T-helper 2 cell treated with Interferon-gamma antibody and Interleukin-4, amounts not matched to agents 5 μg/mL and 100 μg/mL, for 36 hours (primary cell): ENCODE data around the gene ZSCAN9.

Experiments used
- DNase-seq: peaks from one replicate; pipeline ENCODE4 v3.0.0; 2021; ENCODE audit warnings: low spot score
- H3K27ac Mint-ChIP-seq: one replicate; pipeline ENCODE4 v1.8.0; 2021; ENCODE audit warnings: mild to moderate bottlenecking, mixed read lengths
- H3K27me3 Mint-ChIP-seq: one replicate; pipeline ENCODE4 v1.8.0; 2021; ENCODE audit warnings: low read depth, mixed read lengths
- H3K36me3 Mint-ChIP-seq: one replicate; pipeline ENCODE4 v1.8.0; 2021; ENCODE audit warnings: low read depth, mixed read lengths
- H3K4me1 Mint-ChIP-seq: one replicate; pipeline ENCODE4 v1.8.0; 2021; ENCODE audit warnings: low read depth, mixed read lengths
- H3K4me3 Mint-ChIP-seq: one replicate; pipeline ENCODE4 v1.8.0; 2022; ENCODE audit warnings: mild to moderate bottlenecking, moderate library complexity, mixed read lengths
- H3K9me3 Mint-ChIP-seq: one replicate; pipeline ENCODE4 v1.8.0; 2021; ENCODE audit warnings: mixed read lengths

Gene ZSCAN9

GRCh38 chr6:28211840-28212509 is 13.1 kb upstream of the ZSCAN9 start:
- Mint-ChIP-seq H3K4me1 (peaks cover 39% of the 10 kb centered on the region), H3K4me3 (peak overlapping the region; percentile 83), H3K27me3 (peaks cover 89% of the 10 kb centered on the region), H3K27ac (peak overlapping the region; percentile 6), H3K9me3 (no peaks in the 10 kb centered on the region), H3K36me3 (no peaks in the 10 kb centered on the region)
- no peak for DNase-seq

DNA sequence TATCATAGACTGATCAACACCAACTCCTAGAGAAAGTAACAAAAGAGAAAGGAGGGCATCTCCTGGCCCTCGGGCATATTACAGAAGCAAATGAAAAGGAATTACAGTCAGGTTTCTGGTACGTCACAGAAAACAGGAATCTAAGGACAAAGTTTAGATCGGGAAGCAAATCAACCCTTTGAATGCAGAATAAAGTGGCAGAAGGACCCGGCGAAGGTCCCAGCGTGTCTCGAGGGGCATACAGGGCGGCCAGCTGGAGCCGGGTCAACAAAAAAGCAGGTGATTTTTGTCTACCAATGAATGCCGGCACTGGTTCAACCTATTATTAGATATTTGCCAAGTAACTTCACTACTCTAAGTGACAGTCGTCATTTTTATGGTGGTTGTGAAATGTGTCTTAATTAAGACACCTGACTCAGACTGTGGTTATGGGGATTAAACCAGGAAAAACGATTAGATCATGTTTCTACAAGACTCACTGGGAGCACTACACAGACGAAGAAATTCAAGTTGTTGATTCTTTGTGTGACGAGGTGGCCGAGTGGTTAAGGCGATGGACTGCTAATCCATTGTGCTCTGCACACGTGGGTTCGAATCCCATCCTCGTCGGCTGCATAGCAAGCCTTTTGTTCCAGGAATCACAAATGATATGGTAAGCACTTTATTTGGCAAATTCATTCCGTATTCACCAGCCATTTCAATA is 12.4 kb upstream of the ZSCAN9 start:
- Mint-ChIP-seq H3K27ac (peak overlapping the region; percentile 6), H3K9me3 (no peaks in the 10 kb centered on the region), H3K36me3 (no peaks in the 10 kb centered on the region), H3K4me1 (peaks cover 34% of the 10 kb centered on the region), H3K4me3 (peak overlapping the region; percentile 83), H3K27me3 (peaks cover 82% of the 10 kb centered on the region)
- peak; percentile 67 for DNase-seq

DNA sequence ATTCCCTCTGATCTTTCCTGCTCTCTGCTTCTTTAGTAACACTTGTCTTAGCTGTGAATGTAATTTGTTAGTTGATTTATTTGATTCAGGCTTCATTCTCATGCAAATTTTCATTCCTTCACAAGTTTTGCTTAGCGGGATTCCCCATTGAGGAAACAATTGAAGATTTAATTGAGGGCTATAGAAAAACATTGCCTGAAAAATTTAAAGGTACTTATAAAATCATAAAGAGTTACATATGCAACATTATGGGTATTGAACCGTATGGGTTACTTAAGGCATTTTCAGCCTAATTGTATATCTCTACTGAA is 11.9 kb upstream of the ZSCAN9 start:
- Mint-ChIP-seq H3K27me3 (peaks cover 79% of the 10 kb centered on the region), H3K4me1 (peaks cover 29% of the 10 kb centered on the region), H3K4me3 (peak overlapping the region; percentile 83), H3K36me3 (no peaks in the 10 kb centered on the region), H3K27ac (no peak overlapping the region), H3K9me3 (no peaks in the 10 kb centered on the region)
- no peak for DNase-seq

DNA sequence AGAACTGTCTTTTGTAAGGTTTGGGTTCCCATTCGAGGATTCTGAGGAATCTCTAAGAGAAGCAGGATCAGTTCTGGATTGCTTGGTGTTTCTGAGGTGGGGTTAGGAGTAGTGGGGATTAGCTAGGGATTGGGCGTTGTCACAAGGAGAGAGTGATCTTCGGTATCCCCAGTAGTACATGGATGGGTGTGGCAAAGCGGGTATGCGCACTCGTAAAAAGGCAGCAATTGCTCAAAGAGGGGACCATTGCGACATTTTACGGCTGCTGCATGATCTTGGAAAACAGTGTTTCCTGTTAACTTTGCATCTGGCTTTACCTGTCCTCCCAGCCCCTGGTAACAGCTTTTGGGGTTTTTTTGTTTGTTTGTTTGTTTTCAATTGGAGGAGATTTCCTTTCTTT is 9.7 kb upstream of the ZSCAN9 start:
- Mint-ChIP-seq H3K27ac (no peak overlapping the region), H3K9me3 (no peaks in the 10 kb centered on the region), H3K4me3 (peak overlapping the region; percentile 5), H3K4me1 (peaks cover 31% of the 10 kb centered on the region), H3K36me3 (no peaks in the 10 kb centered on the region), H3K27me3 (peaks cover 76% of the 10 kb centered on the region)
- no peak for DNase-seq

DNA sequence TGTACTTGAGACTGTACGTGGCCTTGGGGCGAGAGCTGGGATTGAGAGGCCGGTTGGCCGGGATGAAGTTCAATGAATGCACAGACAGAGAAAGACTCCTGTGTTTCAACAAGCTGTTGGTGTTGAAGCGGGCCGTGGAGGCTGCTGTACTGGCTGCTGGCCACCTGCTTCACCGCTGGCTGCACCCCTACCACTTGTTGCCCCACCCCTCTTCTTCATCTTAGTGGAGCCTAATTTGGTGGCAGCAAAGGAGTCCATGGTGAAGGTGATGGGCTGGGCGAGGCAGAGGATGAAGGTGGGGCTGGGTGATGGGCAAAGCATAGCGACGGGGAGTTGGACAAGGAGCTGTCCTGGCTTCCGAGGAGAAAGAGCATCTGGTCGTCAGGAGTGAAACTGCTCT is 7.2 kb upstream of the ZSCAN9 start:
- Mint-ChIP-seq H3K27me3 (peaks cover 75% of the 10 kb centered on the region), H3K4me1 (peaks cover 26% of the 10 kb centered on the region), H3K27ac (no peak overlapping the region)

GRCh38 chr6:28218312-28219248 is 6.5 kb upstream of the ZSCAN9 start:
- Mint-ChIP-seq H3K9me3 (no peaks in the 10 kb centered on the region), H3K36me3 (peaks cover 3% of the 10 kb centered on the region), H3K27ac (peak overlapping the region; percentile 31), H3K4me3 (peak overlapping the region; percentile 81), H3K27me3 (peaks cover 75% of the 10 kb centered on the region), H3K4me1 (peaks cover 24% of the 10 kb centered on the region)
- no peak for DNase-seq

More for the DNA sequence above, 7.2 kb upstream of the ZSCAN9 start:
- Mint-ChIP-seq H3K4me3 (peak overlapping the region; percentile 30), H3K9me3 (no peaks in the 10 kb centered on the region), H3K36me3 (peaks cover under 1% of the 10 kb centered on the region)
- no peak for DNase-seq

GRCh38 chr6:28220257-28221133 is 4.6 kb upstream of the ZSCAN9 start:
- Mint-ChIP-seq H3K4me3 (no peak overlapping the region), H3K27ac (no peak overlapping the region), H3K9me3 (no peaks in the 10 kb centered on the region), H3K27me3 (peaks cover 60% of the 10 kb centered on the region), H3K4me1 (peaks cover 24% of the 10 kb centered on the region), H3K36me3 (peaks cover 3% of the 10 kb centered on the region)
- DNase-seq = no peak

- no peak for DNase-seq
- Mint-ChIP-seq H3K4me1 (peaks cover 30% of the 10 kb centered on the region), H3K9me3 (no peaks in the 10 kb centered on the region), H3K36me3 (peaks cover 19% of the 10 kb centered on the region), H3K27ac (peak overlapping the region; percentile 26), H3K27me3 (peaks cover 37% of the 10 kb centered on the region), H3K4me3 (peak overlapping the region; percentile 90)
These were observed 682 bp upstream of the ZSCAN9 start for GRCh38 chr6:28224131-28225055.

DNA sequence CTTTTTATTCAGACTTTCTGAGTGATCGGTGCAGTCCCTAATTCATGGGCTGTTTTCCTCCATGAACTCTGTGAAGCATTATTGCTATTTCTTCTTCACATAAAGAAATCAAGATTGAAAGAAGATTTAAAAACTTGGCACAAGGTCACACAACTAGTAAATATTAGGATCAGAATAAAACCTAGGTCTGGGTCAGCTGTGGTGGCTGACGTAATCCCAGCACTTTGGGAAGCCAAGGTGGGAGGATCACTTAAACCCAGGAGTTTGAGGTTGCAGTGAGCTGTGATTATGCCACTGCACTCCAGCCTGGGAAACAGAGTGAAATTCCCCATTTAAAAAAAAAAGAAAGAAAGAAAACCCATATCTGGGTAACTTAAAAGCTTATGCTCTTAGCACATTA is 1.4 kb downstream of the ZSCAN9 start:
- peaks cover 24% of the 10 kb centered on the region for H3K4me1 Mint-ChIP-seq
- H3K27ac Mint-ChIP-seq = no peak overlapping the region
- H3K27me3 Mint-ChIP-seq = peaks cover 19% of the 10 kb centered on the region
- H3K36me3 Mint-ChIP-seq = peaks cover 30% of the 10 kb centered on the region
- no peak for DNase-seq
- no peaks in the 10 kb centered on the region for H3K9me3 Mint-ChIP-seq
- H3K4me3 Mint-ChIP-seq = no peak overlapping the region

- H3K36me3 Mint-ChIP-seq = peaks cover 49% of the 10 kb centered on the region
- H3K27me3 Mint-ChIP-seq = no peaks in the 10 kb centered on the region
- H3K4me1 Mint-ChIP-seq = peaks cover 3% of the 10 kb centered on the region
- no peak for DNase-seq
- H3K27ac Mint-ChIP-seq = no peak overlapping the region
- H3K4me3 Mint-ChIP-seq = no peak overlapping the region
- peaks cover 10% of the 10 kb centered on the region for H3K9me3 Mint-ChIP-seq
These were observed 7.7 kb downstream of the ZSCAN9 start for GRCh38 chr6:28232785-28233184.

DNA sequence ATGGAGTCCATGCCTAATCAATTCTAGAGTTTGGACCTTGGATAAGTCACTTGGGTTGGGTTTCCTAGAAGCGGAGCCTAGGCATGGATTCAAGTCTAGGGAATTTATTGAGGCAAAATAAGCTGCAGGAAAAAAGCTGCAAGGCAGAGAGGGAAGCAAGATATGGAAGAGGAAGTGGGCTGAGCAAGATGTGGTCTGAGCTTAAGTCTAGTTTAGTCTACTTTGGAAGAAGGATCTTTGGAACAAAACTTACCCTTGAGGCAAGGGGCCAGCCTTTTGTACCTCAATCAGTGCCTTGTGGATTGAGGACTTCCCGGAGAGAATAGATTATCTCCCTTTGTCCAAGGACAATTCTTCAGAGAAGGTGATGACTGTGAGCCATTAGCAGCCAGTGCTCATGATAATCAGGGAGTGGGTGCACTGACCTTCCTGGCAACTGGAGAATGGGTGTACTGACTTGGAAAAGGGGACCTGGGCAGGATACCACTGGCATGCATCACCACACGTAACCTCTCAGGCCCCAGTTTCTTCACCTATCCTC is 10.9 kb downstream of the ZSCAN9 start:
- no peak for DNase-seq
- Mint-ChIP-seq H3K4me3 (no peak overlapping the region), H3K36me3 (peaks cover 29% of the 10 kb centered on the region), H3K27me3 (no peaks in the 10 kb centered on the region), H3K4me1 (no peaks in the 10 kb centered on the region), H3K9me3 (peaks cover 13% of the 10 kb centered on the region), H3K27ac (no peak overlapping the region)

DNA sequence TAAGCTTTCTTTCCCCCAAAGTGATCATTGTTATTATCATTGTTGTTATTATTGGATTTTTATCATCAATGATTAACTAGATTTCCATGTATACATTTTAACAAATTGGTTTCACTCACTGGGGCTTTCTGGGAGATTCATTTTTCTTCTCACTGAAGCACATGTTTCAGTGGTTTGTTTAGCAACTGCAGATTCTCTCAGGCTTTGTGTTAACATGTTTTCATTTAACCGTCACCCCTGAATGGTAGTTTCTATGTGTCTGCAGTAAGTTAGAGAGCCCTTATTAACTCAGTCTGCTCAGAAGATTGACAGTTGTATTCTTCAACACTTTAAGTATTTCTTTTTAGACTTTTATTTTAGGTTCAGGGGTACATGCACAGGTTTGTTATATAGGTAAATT is 14.6 kb downstream of the ZSCAN9 start:
- Mint-ChIP-seq H3K27me3 (no peaks in the 10 kb centered on the region), H3K9me3 (peaks cover 4% of the 10 kb centered on the region), H3K4me3 (no peak overlapping the region), H3K4me1 (no peaks in the 10 kb centered on the region), H3K36me3 (peaks cover 15% of the 10 kb centered on the region), H3K27ac (no peak overlapping the region)
- DNase-seq = no peak
